SK-MEL-5 (cell line): ENCODE results near the gene OR6B1. TPM values are rescaled to one million over a fixed set of nuclear protein-coding genes. Genes with fewer than 3 reads are reported as not detected.
"Not testable (repeated sequence)": the region's sequence is repeated elsewhere in the genome, so short reads cannot be mapped to it uniquely, and the experiment has no call there.

Source experiments
- DNase-seq: peaks from one replicate; pipeline ENCODE4 v3.0.0-alpha.2; 2016; ENCODE audit warnings: low read depth, low spot score
- in situ Hi-C: cut with HindIII; loops from 2 replicates; pipeline ENCODE4 v1.10.0; 2016; ENCODE audit warnings: low sequenced_read_pairs, high pct_unique_total_duplicates, low pct_unique_long_range_greater_than_20kb
- total RNA-seq: library from RNA; depleted of rRNA; stranded (reverse); fragments of >200 nt; shearing (Covaris generic); gene quantifications from 2 replicates; pipeline ENCODE4 v1.2.3, GENCODE V29; 2014; rRNA removed

OR6B1 gene
- total RNA-seq, 1 experiment from 2014 or later = not detected

DNA sequence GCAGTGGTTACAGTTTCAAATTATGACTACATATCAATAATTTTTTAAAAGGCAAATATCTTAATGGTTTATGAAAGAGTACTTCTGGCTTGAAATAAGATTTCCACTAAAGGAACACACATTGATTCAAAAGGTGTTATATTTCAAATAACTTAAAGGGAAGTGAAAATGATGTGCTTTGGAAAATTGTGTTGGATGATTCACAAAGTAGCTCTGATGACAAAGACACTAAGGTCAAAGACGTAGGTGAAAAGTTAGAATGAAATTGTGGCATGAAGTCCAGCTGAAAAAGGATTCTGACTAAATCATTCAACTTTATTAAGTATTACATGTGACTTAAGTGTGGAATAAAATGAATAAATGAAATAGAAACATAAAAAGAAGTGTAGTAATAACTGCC lies 27.9 kb downstream of the OR6B1 start:
- in situ Hi-C loops = no loop called here
- no peak for DNase-seq

DNA sequence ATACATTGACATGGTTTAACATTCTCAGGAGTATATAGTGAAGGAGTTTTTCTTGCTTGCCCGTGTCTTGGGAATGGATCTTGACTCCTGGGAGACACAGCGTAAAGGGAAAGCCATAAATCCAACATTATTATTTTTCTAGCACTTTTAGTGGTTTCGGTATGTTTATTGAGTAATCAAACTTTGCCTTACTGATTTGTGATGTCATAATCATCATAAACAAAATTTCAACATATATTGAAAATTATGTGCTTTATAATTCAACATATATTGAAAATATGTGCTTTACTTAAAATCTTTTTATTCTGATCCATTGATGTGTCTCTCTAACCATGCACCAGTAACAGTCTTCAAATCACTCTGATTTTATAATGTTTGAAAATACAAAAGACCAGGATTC lies 28.4 kb downstream of the OR6B1 start:
- in situ Hi-C loops = no loop called here
- no peak for DNase-seq

DNA sequence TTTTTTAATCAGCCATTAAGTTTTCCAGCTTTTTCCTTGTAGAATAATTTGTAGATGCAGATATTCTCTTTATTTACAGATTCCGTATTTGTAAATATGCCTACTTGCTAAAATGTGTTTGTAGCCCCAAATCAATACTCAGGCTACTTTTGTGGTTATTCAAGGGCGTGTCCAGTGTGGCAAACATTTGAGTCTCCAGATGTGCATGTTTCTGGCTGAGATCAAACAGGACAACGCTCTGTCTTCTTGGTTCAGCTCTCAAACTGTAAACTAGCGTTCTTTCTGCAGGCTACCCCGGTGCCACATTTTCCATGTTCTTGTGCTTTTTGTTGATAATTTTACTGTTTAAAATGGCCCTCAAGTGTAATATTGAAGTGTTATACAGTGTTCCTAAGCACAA lies 32.4 kb downstream of the OR6B1 start:
- DNase-seq = no peak
- in situ Hi-C loops = no loop called here

DNA sequence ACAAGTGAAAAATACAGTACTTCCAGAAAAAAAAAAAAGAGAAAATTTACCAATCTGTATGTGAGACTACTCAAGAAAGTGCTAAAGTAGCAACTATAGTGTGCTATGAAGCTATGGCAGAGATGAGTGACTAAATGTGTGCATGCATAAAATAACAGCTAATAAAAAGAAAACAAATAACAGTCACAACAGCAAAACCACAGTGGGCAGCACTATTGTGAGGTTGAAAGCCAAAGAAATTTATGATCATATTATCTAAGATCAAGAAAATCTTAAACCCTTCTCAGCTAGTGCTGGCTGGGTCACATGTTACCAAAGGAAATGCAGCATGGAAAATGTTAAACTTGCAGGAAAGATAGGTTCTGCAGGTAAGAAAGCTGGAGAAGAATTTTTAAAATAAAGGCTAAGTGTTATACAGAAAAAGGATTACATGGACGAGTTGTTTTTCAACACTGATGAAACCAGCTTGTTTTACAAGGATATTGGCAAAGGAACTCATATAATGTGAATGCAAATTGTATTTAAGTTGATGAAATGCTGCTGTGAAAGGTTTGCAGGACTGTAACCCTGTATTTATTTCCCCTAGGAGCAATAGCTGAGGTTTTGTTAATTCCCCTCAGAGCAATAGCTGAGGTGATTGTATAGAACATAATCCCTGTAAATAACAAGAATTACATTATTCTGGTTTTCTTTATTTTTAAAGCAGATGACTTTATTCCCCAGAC lies 33.0 kb downstream of the OR6B1 start:
- in situ Hi-C loops = no loop called here

DNA sequence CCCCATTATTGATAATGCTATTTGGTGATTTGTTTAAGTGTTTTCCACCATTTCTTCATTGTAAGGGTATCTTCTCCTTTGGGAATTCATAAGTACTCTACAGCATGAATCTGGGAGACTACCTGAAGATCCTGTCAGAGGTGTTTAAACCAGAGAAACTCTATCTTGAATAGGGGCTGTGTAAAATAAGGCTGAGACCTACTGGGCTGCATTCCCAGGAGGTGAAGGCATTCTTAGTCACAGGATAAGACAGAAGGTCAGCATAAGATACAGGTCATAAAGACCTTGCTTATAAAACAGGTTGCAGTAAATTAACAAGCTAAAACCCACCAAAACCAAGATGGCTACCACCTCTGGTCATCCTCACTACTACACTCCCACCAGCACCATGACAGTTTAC lies 35.3 kb downstream of the OR6B1 start:
- in situ Hi-C loops = no loop called here
- no peak for DNase-seq

More for the DNA sequence above, 33.0 kb downstream of the OR6B1 start:
- DNase-seq = no peak

DNA sequence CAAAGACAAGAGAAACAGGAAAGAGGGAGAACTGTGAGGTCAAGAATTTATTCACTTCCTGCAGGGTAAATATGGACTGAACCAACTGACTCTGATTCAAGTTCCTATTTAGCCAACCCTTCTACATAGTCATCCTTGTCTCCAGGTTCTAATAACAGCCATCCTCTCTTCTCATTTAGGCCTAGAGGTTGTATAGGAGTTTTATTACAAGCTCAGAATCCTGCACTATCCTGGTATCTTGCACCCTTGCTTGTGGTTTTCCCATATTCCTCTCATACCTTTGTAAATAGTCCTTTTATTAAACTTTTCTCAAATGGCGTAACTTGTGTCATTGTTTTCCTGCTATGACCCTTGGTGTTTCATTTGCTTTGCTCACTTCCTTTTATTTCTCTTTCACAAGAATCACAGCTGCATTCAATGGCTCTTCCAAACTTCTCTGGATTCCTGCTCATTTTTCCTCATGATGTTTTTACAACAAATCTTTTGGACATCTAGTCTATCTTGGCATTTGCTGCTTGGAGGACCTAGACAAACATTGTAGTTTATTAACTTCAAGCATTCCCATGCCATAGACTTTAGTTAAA lies 36.3 kb downstream of the OR6B1 start:
- in situ Hi-C loops = no loop called here
- no peak for DNase-seq

DNA sequence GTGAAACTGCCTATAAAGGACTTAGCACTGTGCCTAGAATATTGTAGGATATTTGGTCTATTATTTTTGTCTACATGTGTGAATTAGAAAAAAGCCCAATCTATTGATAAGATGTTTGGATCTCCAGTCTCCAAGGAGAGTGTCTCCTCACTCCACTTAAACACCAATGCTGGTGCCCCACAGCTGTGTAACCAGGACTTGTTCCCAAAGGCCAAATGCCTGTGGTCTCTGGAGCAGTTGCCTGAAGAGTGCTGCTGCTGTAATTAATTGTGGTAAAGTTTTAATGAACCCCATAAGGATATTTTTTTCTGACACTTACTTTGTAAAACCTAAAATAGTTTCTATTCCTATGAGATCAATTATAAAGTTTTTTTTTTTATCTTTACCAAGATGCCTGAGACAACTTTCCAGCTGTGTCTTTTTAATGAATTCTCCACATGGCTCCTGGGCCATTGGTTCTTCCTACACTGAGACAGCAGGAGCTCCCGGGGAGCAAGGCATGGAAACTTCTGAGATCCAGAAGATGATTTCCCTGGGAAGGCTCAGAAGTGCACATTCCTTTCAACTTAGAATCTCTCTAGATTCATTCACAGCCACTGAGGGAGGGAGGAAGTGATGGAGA lies 37.4 kb downstream of the OR6B1 start:
- no peak for DNase-seq
- in situ Hi-C loops = no loop called here

DNA sequence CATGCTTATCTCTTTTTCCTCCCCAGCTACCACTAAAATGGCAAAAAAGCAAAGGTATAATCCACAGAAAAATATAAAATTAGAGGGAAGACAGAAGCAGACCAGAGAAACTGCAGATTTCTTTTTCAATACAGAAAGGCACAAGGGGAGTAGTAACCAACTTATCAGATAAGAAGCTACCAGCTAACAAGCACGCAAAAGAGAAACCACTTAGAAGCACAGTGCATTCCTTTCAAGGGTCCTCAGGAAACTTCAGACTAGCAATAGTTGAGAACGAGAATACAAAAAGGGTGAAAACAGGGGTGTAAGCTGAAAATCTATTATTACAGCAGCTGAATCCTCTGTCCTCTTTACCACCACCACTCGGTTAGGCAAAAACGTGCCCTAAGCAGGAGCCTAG lies 38.8 kb downstream of the OR6B1 start:
- no peak for DNase-seq
- in situ Hi-C loops = no loop called here

DNA sequence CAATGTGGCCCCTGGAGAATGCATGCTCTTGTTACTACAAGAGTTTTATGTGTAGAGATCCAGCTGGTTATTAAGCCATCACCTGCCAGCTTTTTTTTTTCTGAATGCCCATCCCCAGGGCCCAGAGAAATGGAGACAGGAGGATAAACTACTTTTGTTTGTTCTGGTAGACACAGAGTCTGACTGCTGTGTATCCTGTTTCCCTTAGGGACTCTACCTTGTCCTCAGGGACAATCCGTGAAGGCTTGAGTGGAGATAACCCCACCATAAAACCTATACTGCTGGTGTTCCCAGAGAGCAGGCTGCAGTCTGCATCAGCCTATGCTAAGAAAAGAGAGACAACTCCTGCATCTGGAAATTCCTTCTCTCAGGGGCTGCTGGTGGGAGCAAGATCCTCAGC lies 48.5 kb downstream of the OR6B1 start, which contains the start of gene OR2A5:
TSS of gene OR2A5 (plus strand) at position 301 of the 400 bp plus-strand sequence. CDS start 1,454 bp downstream, outside the sequence.
- no peak for DNase-seq
- in situ Hi-C loops = no loop called here

DNA sequence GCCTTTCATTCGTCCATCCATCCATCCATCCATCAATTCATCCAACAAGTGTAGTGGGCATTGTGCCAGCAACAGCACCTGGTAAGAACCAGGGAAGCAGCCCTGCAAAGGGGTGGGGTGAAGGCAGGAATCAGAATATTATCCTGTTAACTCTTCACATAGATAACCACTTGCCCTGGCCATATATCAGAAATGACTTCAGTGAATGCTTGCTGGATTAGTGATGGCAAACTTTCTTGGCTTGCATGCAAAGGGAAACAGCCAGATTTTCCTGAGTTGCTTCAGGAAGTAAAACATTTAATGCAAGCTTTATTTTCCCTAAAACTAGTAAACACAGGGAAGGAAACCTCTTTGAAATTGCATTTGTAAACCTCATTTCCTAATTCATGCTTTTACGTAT lies 49.4 kb downstream of the OR6B1 start:
- in situ Hi-C loops = no loop called here
- DNase-seq = no peak

DNA sequence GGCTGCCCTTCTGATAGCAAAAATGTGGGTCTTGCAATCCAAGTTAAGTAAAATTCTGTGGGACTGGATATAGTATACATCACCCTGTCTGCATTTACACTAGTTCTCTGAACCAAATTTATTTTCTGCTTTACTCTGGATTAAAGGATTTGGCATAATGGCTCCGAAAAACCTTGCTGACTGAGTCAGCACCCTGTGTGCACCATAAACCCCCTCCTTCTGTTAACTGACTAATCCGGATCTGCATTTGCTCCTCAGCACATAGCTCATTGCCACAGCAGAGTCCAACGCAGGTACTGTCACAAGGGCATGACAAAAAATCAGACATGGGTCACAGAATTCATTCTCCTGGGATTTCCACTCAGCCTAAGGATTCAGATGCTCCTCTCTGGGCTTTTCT lies 50.0 kb downstream of the OR6B1 start:
- DNase-seq = no peak
- in situ Hi-C loops = no loop called here

DNA sequence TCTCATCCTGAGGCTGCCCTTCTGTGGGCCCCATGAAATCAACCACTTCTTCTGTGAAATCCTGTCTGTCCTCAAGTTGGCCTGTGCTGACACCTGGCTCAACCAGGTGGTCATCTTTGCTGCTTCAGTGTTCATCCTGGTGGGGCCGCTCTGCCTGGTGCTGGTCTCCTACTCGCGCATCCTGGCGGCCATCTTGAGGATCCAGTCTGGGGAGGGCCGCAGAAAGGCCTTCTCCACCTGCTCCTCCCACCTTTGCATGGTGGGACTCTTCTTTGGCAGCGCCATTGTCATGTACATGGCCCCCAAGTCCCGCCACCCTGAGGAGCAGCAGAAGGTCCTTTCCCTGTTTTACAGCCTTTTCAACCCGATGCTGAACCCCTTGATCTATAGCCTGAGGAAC lies 50.8 kb downstream of the OR6B1 start:
- in situ Hi-C loops, DNase-seq: not testable (repeated sequence)

DNA sequence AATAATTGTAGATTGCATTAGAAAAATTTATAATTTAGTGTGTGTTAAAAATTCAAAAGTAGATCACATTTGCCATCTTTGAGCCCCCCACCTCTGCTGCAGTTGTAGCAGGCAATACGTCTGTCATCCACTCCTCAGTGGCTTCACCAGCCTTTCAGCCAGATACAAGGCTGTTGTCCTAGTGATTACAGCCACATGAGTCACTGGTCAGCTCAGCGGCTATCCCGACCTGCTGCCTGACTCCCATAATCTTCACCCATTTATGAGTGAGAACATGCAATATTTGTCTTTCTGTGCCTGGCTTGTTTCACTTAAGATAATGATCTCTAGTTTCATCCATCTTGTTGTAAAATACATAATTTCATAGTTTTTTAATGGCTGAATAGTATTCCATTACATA lies 57.8 kb downstream of the OR6B1 start:
- in situ Hi-C loops = no loop called here
- DNase-seq = no peak

Other genes with a start within 250 kb of the OR6B1 start
- not detected in 2 replicates for gene CTAGE6, start 242.6 kb upstream of the OR6B1 start, total RNA-seq
- gene TCAF1, start 98.1 kb upstream of the OR6B1 start, total RNA-seq = 21.2 and 25.9 TPM in 2 replicates
- not detected in 2 replicates for gene OR2F2, start 65.1 kb upstream of the OR6B1 start, total RNA-seq
- gene OR2F1, start 45.5 kb upstream of the OR6B1 start, total RNA-seq = not detected in 2 replicates
- under 0.01 TPM in 1 of 2 replicates, not detected in the other for gene OR2A5, start 48.6 kb downstream of the OR6B1 start, total RNA-seq
- not detected in 2 replicates for gene OR2A25, start 69.5 kb downstream of the OR6B1 start, total RNA-seq
- not detected in 2 replicates for gene OR2A12, start 86.0 kb downstream of the OR6B1 start, total RNA-seq
- gene OR2A2, start 109.3 kb downstream of the OR6B1 start, total RNA-seq = not detected in 2 replicates
- not detected in 2 replicates for gene OR2A14, start 122.9 kb downstream of the OR6B1 start, total RNA-seq
- not detected in 2 replicates for gene CTAGE4, start 183.1 kb downstream of the OR6B1 start, total RNA-seq
- gene ARHGEF35, start 195.5 kb downstream of the OR6B1 start, total RNA-seq = not detected in 2 replicates
- gene OR2A42, start 239.3 kb downstream of the OR6B1 start, total RNA-seq = not detected in 2 replicates